Naive thymus-derived CD4-positive, alpha-beta T cell (primary cell): ENCODE measurements around the gene RAET1G. TPM values are rescaled to one million over a fixed set of nuclear protein-coding genes. Genes with fewer than 3 reads are reported as not detected.
"Not testable (repeated sequence)": the region's sequence is repeated elsewhere in the genome, so short reads cannot be mapped to it uniquely, and the experiment has no call there.

Experiments
- ATAC-seq: fragments of 150-1000 bp; cut with Tn5 transposase; 2 replicates; pipeline ENCODE4 v1.10.0; 2021; ENCODE audit warnings: mild to moderate bottlenecking, moderate library complexity
- CTCF ChIA-PET: fragments of 350-600 bp; sonication (Branson Sonifier 250); formaldehyde crosslinking; loops from one replicate; lab custom pipeline; 2021; ENCODE audit warnings: antibody characterized with exemption; lab: Charles Lee
- POLR2A ChIA-PET: fragments of 350-600 bp; sonication (Branson Sonifier 250); formaldehyde crosslinking; loops from one replicate; lab custom pipeline; 2021; ENCODE audit warnings: antibody characterized with exemption, inconsistent platforms; lab: Charles Lee
- DNase-seq, 9 donors: peaks; one replicate each; pipeline versions ENCODE4 v3.0.0 to v3.0.0-alpha.2; 2020 to 2022; ENCODE audit warnings: mixed read lengths in 1 of 9
- H3K27ac ChIP-seq: one replicate; pipeline ENCODE4 v1.7.0; 2013; ENCODE audit warnings: mild to moderate bottlenecking, low read depth, low read length, moderate library complexity
- H3K27me3 ChIP-seq, 2 donors: one replicate each; pipeline ENCODE4 v1.7.0; 2013; ENCODE audit warnings: low read length in 2 of 2, mild to moderate bottlenecking in 2 of 2, moderate library complexity in 2 of 2; ENCODE audit not compliant: control insufficient read depth in 2 of 2, insufficient read depth in 2 of 2
- H3K36me3 ChIP-seq, 3 experiments: 1 replicate in 2 of 3; 2 replicates in 1 of 3; pipeline ENCODE4 v1.7.0; 2013; ENCODE audit warnings: low read length in 3 of 3, mild to moderate bottlenecking in 3 of 3, moderate library complexity in 1 of 3; ENCODE audit not compliant: insufficient read depth in 3 of 3, control insufficient read depth in 2 of 3
- H3K4me1 ChIP-seq, 2 donors: one replicate each; pipeline ENCODE4 v1.7.0; 2013; ENCODE audit warnings: low read length in 2 of 2, mild to moderate bottlenecking in 2 of 2, moderate library complexity in 1 of 2; ENCODE audit not compliant: control insufficient read depth in 2 of 2, insufficient read depth in 2 of 2
- H3K4me3 ChIP-seq: 2 replicates; pipeline ENCODE4 v1.7.0; 2013; ENCODE audit warnings: mild to moderate bottlenecking, low read length
- H3K9me3 ChIP-seq, 3 experiments: 1 replicate in 2 of 3; 2 replicates in 1 of 3; pipeline ENCODE4 v1.7.0; 2013; ENCODE audit warnings: low read length in 3 of 3; ENCODE audit not compliant: control insufficient read depth in 2 of 3
- H3K27ac Mint-ChIP-seq, 9 donors: one replicate each; pipeline ENCODE4 v1.8.0; 2020 to 2022; ENCODE audit warnings: mixed read lengths in 9 of 9, mild to moderate bottlenecking in 8 of 9, moderate library complexity in 5 of 9, inconsistent platforms in 2 of 9
- H3K27me3 Mint-ChIP-seq, 5 donors: one replicate each; pipeline ENCODE4 v1.8.0; 2021 to 2022; ENCODE audit warnings: mixed read lengths in 5 of 5, mild to moderate bottlenecking in 1 of 5
- H3K36me3 Mint-ChIP-seq, 5 donors: one replicate each; pipeline ENCODE4 v1.8.0; 2020 to 2022; ENCODE audit warnings: mixed read lengths in 5 of 5, mild to moderate bottlenecking in 3 of 5, inconsistent platforms in 1 of 5
- H3K4me1 Mint-ChIP-seq, 7 donors: one replicate each; pipeline ENCODE4 v1.8.0; 2020 to 2022; ENCODE audit warnings: mixed read lengths in 7 of 7, mild to moderate bottlenecking in 3 of 7, inconsistent platforms in 1 of 7
- H3K4me3 Mint-ChIP-seq, 10 donors: one replicate each; pipeline ENCODE4 v1.8.0; 2020 to 2022; ENCODE audit warnings: mild to moderate bottlenecking in 10 of 10, mixed read lengths in 10 of 10, moderate library complexity in 6 of 10, inconsistent platforms in 2 of 10
- H3K9me3 Mint-ChIP-seq, 11 donors: one replicate each; pipeline ENCODE4 v1.8.0; 2020 to 2022; ENCODE audit warnings: mixed read lengths in 11 of 11, mild to moderate bottlenecking in 4 of 11, inconsistent platforms in 1 of 11, moderate library complexity in 1 of 11
- intact Hi-C, 2 donors: fragments of 100-400 bp; cut with micrococcal nuclease; formaldehyde crosslinking; loops; one replicate each; pipeline ENCODE4 v1.15.1; 2023
- polyA plus RNA-seq, 2 donors: library from polyadenylated mRNA; unstranded; fragments of 300-500 nt; fragmentation: Illumina TruSeq; gene quantifications; one replicate each; pipeline ENCODE4 v1.2.3, GENCODE V29; 2021
- total RNA-seq, 6 experiments: library from RNA in 5 of 6; stranded (reverse) in 5 of 6; gene quantifications; 1 replicate in 5 of 6; 2 replicates in 1 of 6; pipeline ENCODE4 v1.2.3 and lab custom pipeline; 2021 to 2026

The RAET1G gene
- total and polyA plus RNA-seq, 7 experiments from 2014 or later: not detected

GRCh38 chr6:149912680-149913079, 10.2 kb downstream of the RAET1G start:
- H3K4me1 ChIP-seq, H3K4me3 ChIP-seq, H3K36me3 ChIP-seq, intact Hi-C loops, CTCF ChIA-PET, H3K27ac Mint-ChIP-seq, H3K9me3 ChIP-seq, DNase-seq, H3K36me3 Mint-ChIP-seq, H3K4me1 Mint-ChIP-seq, H3K27me3 ChIP-seq, POLR2A ChIA-PET, H3K27ac ChIP-seq, H3K4me3 Mint-ChIP-seq: not testable (repeated sequence)
- peaks cover 5 to 25% (median 10%) of the 10 kb centered on the region in 11 donors for H3K9me3 Mint-ChIP-seq
- ATAC-seq: peak; percentile 12
- peaks cover 17 to 39% (median 24%) of the 10 kb centered on the region in 5 donors for H3K27me3 Mint-ChIP-seq

DNA sequence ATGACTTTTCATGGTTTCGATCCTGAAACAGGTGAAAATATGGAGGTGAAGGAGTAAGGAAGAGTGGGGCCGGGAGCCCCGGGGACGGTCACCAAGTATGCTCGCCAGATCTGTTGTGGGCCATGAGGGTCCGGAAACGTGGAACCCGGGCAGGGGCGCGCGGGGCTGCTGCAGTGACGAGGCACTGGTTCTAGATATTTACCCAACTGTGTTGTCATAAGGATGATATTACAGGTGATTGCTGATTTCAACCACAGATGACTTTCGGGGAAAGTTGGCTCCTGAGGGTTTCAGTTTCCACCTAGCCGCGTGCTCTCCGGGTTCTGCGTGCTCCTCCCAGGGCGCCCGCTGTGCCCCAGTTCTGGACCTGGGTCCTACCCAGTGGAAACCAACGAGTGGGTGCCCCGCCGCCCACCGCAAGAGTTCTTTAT, 12.2 kb downstream of the RAET1G start:
- no peak for DNase-seq
- Histone ChIP-seq H3K4me1 (no peaks in the 10 kb centered on the region), H3K27me3 (no peaks in the 10 kb centered on the region), H3K9me3 (peaks cover 0 to 5% (median 0%) of the 10 kb centered on the region in 3 experiments), H3K36me3 (no peaks in the 10 kb centered on the region), H3K4me3 (no peak overlapping the region), H3K27ac (no peak overlapping the region)
- H3K36me3 Mint-ChIP-seq: peaks cover 0 to 9% (median 4%) of the 10 kb centered on the region in 5 donors
- H3K27me3 Mint-ChIP-seq: peaks cover 17 to 35% (median 24%) of the 10 kb centered on the region in 5 donors
- peaks cover 5 to 35% (median 10%) of the 10 kb centered on the region in 11 donors for H3K9me3 Mint-ChIP-seq
- no peak for ATAC-seq
- H3K4me1 Mint-ChIP-seq: no peaks in the 10 kb centered on the region
- no peak overlapping the region for H3K27ac Mint-ChIP-seq
- no peak overlapping the region for H3K4me3 Mint-ChIP-seq
- intact Hi-C loops: no loop called here
- CTCF ChIA-PET: no interaction called here
- POLR2A ChIA-PET: no interaction called here

GRCh38 chr6:149909701-149910470, 13.0 kb downstream of the RAET1G start:
- H3K9me3 Mint-ChIP-seq: peaks cover 5 to 35% (median 10%) of the 10 kb centered on the region in 11 donors
- ChIA-PET CTCF (no interaction called here), POLR2A (no interaction called here)
- intact Hi-C loops: no loop called here
- no peaks in the 10 kb centered on the region for H3K4me1 Mint-ChIP-seq
- DNase-seq (no peak), ATAC-seq (no peak)
- peaks cover 0 to 9% (median 4%) of the 10 kb centered on the region in 5 donors for H3K36me3 Mint-ChIP-seq
- no peak overlapping the region for H3K4me3 Mint-ChIP-seq
- H3K4me3 ChIP-seq: no peak overlapping the region
- peaks cover 17 to 32% (median 24%) of the 10 kb centered on the region in 5 donors for H3K27me3 Mint-ChIP-seq
- no peaks in the 10 kb centered on the region for H3K4me1 ChIP-seq
- no peaks in the 10 kb centered on the region for H3K27me3 ChIP-seq
- no peak overlapping the region for H3K27ac ChIP-seq
- H3K27ac Mint-ChIP-seq: no peak overlapping the region
- H3K9me3 ChIP-seq: peaks cover 0 to 5% (median 0%) of the 10 kb centered on the region in 3 experiments
- no peaks in the 10 kb centered on the region for H3K36me3 ChIP-seq

DNA sequence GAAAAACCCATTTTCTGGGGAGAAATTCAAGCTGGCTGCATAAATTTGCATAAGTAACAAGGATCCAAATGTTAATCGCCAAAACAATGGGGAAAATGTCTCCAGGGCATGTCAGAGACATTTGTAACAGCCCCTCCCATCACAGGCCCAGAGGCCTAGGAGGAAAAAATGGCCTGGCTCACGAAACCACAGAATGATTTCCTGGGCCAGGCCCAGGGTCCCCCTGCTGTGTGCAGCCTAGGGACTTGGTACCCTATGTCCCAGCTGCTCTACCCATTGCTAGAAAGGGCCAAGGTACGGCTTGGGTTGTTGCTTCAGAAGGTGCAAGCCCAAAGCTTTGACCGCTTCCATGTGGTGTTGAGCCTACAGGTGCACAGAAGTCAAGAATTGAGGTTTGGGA, 14.4 kb downstream of the RAET1G start:
- H3K27ac ChIP-seq, H3K9me3 ChIP-seq, POLR2A ChIA-PET, H3K27ac Mint-ChIP-seq, H3K36me3 ChIP-seq, CTCF ChIA-PET, ATAC-seq, H3K36me3 Mint-ChIP-seq, H3K4me3 ChIP-seq, H3K27me3 ChIP-seq, intact Hi-C loops, H3K4me1 Mint-ChIP-seq, DNase-seq, H3K4me3 Mint-ChIP-seq, H3K4me1 ChIP-seq: not testable (repeated sequence)
- H3K27me3 Mint-ChIP-seq: peaks cover 9 to 23% (median 19%) of the 10 kb centered on the region in 5 donors
- H3K9me3 Mint-ChIP-seq: peaks cover 5 to 35% (median 10%) of the 10 kb centered on the region in 11 donors

DNA sequence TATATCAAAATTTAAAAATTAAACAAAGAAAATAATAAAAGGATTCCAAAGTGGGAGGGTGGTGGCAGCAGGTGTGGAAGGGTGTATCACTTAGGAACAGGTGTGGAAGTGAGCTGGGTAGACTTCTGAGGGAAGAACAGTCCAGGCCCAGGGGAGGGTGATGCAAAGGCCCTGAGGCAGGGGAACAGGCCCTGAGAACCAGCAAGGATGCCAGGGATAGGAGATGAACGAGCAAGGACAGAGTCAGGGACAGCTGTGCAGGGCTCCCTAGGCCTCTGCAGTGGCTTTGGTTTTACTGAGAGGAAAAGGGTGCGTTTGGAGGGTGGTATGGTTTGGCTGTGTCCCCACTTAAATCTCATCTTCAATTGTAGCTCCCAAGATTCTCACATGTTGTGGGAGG, 15.6 kb downstream of the RAET1G start:
- ATAC-seq: no peak
- no peaks in the 10 kb centered on the region for H3K27me3 ChIP-seq
- ChIA-PET CTCF (no interaction called here), POLR2A (no interaction called here)
- H3K4me1 ChIP-seq: no peaks in the 10 kb centered on the region
- intact Hi-C loops: no loop called here
- Mint-ChIP-seq H3K36me3 (peaks cover 0 to 9% (median 4%) of the 10 kb centered on the region in 5 donors), H3K4me3 (no peak overlapping the region), H3K27ac (no peak overlapping the region), H3K4me1 (no peaks in the 10 kb centered on the region), H3K9me3 (peaks cover 5 to 35% (median 10%) of the 10 kb centered on the region in 11 donors), H3K27me3 (peaks cover 7 to 16% (median 13%) of the 10 kb centered on the region in 5 donors)
- peaks cover 0 to 5% (median 0%) of the 10 kb centered on the region in 3 experiments for H3K9me3 ChIP-seq
- no peak overlapping the region for H3K27ac ChIP-seq
- no peaks in the 10 kb centered on the region for H3K36me3 ChIP-seq
- no peak for DNase-seq
- no peak overlapping the region for H3K4me3 ChIP-seq

DNA sequence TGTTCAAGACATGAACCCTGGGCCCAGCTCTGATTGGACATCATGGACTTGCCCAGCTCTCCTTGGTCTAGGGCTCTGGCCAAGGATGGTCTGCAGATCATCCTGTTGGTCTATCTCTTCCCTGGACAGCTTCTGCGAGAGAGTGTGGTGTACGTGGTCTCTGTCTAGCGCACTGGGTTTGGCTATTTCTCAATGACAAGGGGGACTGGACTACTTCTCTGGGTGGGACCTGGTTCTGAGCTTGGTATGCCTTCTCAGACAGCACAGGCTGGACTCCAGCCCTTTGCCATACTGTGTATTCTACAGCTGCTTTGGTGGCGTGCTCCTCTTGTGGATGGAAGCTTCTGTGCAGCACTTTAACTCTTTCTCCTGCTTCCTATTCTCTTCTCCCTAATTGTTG, 16.5 kb downstream of the RAET1G start:
- DNase-seq: no peak
- H3K27me3 ChIP-seq: no peaks in the 10 kb centered on the region
- ChIA-PET CTCF (no interaction called here), POLR2A (no interaction called here)
- Mint-ChIP-seq H3K27me3 (peaks cover 5 to 19% (median 13%) of the 10 kb centered on the region in 5 donors), H3K4me3 (no peak overlapping the region), H3K27ac (no peak overlapping the region), H3K36me3 (peaks cover 0 to 9% (median 4%) of the 10 kb centered on the region in 5 donors), H3K4me1 (no peaks in the 10 kb centered on the region), H3K9me3 (peaks cover 5 to 35% (median 10%) of the 10 kb centered on the region in 11 donors)
- no peak overlapping the region for H3K4me3 ChIP-seq
- H3K27ac ChIP-seq: no peak overlapping the region
- peaks cover 0 to 5% (median 0%) of the 10 kb centered on the region in 3 experiments for H3K9me3 ChIP-seq
- no peaks in the 10 kb centered on the region for H3K36me3 ChIP-seq
- ATAC-seq: no peak
- no peaks in the 10 kb centered on the region for H3K4me1 ChIP-seq
- intact Hi-C loops: no loop called here
